NCI-H1436 treated with DMSO at 0.1 percent for 48 hours (cell line): ENCODE data around the gene MAVS.
"Not testable (repeated sequence)": the region's sequence is repeated elsewhere in the genome, so short reads cannot be mapped to it uniquely, and the experiment has no call there.

ENCODE experiments used
- DNase-seq: peaks from one replicate; lab custom pipeline; 2025; lab: John Stamatoyannopoulos, UW

MAVS gene

GRCh38 chr20:3854462-3854871, 7.8 kb downstream of the MAVS start:
- DNase-seq = no peak

GRCh38 chr20:3857405-3857804, 10.8 kb downstream of the MAVS start:
- DNase-seq = no peak

- DNase-seq = no peak
Measured at GRCh38 chr20:3858689-3859088, 12.1 kb downstream of the MAVS start.

GRCh38 chr20:3861191-3861590, 14.6 kb downstream of the MAVS start:
- no peak for DNase-seq

- DNase-seq = no peak
Measured at GRCh38 chr20:3862333-3862732, 15.7 kb downstream of the MAVS start.

- no peak for DNase-seq
Measured at GRCh38 chr20:3863317-3863716, 16.7 kb downstream of the MAVS start.

DNA sequence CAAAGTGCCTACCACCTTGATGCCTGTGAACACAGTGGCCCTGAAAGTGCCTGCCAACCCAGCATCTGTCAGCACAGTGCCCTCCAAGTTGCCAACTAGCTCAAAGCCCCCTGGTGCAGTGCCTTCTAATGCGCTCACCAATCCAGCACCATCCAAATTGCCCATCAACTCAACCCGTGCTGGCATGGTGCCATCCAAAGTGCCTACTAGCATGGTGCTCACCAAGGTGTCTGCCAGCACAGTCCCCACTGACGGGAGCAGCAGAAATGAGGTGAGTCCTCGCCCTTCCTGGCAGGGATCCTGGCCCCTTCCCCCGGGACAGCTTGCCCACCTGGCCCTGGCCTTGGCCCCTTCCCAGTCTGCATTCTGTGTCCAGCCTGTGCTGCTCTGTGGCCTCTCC, 17.9 kb downstream of the MAVS start:
- no peak for DNase-seq

DNA sequence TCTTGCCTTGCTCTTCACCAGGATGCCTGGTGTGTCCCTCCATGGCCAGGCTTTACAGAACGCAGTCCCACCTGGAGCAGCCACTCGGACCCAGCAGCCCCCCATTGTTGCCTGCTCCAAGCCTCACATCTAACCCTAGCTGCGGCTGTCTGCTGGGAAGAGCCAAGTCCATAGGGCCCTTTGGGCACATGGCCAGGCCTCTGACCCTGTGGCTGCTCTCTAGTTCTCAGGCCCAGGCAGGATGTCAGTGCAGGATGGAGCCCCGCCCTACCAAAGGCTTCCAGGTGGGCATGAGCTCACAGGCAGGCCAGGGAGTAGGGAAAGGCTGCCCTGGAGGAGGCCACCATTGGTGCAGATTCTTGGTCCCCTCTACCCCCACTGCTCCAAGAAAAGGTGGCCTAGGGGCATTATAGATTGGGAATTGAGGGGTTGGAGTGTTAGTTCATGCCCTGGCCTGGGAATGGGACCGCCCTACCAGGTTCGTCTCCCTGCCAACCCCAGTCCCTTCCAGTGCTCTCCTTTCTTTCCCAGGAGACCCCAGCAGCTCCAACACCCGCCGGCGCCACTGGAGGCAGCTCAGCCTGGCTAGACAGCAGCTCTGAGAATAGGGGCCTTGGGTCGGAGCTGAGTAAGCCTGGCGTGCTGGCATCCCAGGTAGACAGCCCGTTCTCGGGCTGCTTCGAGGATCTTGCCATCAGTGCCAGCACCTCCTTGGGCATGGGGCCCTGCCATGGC, 18.7 kb downstream of the MAVS start:
- DNase-seq = no peak

GRCh38 chr20:3865887-3866407, 19.3 kb downstream of the MAVS start:
- DNase-seq = no peak

DNA sequence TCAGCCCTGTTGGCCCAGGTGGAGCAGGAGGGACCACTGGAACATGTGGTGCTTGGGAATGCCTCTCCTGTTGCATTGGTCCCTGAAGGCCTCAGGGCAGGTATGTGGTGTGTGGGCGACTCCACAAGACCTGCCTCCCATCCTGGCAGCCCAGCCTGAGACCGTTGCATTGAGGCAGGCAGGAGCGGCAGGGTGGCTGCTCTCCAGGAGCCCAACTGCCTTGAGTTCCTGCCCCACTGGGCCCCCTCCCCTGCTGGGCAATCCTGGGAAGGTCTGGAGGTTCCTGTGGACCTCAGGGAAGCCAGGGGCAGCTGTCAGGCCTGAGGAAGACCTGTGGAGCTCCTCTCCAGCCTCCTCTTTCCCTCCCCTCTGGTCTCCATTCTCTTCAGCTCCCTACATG, 19.8 kb downstream of the MAVS start:
- no peak for DNase-seq

DNA sequence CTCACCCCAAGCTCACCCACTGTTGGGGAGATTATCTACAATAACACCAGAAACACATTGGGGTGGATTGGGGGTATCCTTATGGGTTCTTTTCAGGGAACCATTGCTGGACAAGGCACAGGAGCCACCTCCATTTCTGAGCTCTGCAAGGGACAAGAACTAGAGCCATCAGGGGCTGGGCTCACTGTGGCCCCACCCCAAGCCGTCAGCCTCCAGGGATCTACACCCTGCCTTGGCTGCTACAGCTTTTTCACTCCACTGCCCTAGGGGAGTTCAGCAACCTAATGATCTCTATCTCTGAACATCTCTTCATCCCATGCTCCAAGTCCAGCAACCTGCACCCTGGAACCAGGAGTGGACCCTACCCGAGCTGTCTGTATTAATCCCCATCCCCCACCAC, 21.2 kb downstream of the MAVS start:
- no peak for DNase-seq

DNA sequence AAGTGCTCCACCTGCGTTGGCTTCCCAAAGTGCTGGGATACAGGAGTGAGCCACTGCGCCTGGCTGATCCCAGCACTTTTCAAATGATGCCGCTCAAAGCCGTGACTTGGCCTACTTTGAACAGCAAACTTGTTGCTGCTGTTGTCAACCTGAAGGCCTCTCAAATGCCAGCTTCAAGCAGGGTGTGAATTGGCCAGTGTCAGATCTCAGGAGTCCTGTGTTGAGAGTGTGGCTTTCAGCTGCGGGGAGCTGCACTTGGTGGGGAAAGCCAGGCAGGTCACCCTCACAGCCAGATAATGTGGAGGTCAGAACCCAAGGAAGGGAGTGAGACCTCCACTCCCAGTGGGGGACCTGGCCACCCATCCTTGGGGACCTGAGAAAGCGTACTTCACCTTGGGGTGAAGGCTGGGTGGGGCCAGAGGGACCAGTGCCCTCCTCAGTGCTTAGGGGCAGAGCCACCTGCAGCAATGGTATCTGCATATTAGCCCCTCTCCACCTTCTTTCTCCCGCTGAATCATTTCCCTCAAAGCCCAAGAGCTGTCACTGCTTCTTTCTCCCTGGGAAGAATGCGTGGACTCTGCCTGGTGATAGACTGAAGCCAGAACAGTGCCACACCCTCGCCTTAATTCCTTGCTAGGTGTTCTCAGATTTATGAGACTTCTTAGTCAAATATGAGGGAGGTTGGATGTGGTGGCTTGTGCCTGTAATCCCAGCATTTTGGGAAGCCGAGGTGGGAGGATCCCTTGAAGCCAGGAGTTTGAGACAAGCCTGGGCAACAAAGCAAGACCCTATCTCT, 23.4 kb downstream of the MAVS start:
- no peak for DNase-seq

DNA sequence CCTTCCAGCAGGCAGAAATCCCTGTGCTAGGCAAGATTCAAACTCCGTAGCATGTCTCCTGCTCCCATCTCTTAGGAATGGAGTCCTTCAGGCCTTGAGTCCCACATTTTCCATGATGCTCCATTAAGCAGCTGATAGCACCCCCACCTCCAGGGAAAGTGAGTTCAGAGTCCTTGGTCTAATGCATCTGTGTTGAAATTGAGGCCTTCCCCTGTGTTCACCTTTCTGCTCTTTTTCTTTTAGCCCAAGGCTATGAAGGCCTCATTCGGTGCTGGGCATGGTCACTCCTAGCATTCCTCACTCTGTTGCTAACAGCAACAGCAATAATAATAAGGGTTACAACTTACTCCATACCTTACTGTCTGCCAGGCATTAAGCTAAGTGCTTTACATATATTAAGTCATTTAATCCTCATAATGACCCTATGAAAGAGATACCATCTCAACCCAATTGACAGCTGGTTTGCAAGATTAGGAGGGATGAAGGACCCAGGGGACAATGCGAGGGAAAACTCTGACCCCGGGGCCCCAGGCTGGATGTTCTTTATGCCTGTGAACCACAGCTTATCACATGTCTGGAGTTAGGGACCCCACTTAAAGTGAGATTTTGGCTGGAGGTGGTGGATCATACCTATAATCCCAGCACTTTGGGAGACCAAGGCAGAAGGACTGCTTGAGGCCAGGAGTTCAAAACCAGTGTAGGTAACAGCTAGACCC, 25.1 kb downstream of the MAVS start:
- no peak for DNase-seq

DNA sequence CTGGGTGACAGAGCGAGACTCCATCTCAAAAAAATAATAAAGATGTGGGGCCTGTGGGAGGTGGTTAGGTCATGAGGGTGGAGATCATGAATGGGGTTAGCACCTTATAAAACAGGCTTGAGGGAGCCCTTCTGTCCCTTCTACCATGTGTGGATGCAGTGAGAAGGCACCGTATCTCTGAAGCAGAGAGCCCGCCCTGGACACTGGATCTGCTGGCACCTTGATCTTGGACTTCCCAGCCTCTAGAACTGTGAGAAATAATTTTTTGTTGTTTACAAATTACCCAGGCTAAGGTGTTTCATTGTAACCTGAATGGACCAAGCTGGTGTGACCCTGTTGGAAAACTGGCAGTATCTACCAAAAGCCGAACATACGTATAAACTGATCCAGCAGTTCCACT, 26.9 kb downstream of the MAVS start:
- no peak for DNase-seq

GRCh38 chr20:3874194-3874844, 27.7 kb downstream of the MAVS start:
- no peak for DNase-seq

GRCh38 chr20:3875378-3875974, 28.8 kb downstream of the MAVS start:
- DNase-seq = no peak

GRCh38 chr20:3876000-3876399, 29.4 kb downstream of the MAVS start:
- no peak for DNase-seq

- no peak for DNase-seq
Measured at GRCh38 chr20:3876676-3877075, 30.0 kb downstream of the MAVS start.

DNA sequence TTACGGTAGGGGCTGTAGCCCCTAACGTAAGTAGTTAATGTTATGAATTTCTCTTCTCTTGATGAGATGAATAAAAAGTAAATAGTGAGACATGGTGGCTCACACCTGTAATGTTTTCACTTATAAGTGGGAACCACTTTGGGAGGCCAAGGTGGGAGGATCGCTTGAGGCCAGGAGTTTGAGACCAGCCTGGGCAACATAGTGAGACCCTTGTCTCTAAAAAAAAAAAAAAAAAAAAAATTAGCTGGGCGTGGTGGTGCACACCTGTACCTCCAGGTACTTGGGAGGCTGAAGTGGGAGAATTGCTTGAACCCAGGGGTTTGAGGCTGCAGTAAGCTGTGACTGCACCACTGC, 32.3 kb downstream of the MAVS start:
- not testable (repeated sequence) for DNase-seq

DNA sequence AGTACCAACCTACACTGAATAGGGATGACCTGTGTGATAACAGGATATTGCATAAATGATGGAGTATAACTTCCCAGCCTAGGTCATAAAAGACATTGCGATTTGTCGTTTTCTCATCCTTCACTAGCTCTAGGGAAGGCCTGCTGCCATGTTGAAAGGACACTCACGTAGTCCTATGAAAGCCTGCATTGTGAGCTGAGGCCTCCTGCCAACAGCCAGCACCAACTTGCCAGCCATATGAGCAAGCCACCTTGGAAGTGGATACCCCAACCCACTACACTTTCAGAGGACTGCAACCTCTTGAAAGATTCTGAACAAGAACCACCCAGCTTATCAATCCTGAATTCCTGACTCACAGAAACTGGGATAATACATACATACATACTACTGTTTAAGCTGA, 39.1 kb downstream of the MAVS start:
- no peak for DNase-seq

- DNase-seq = no peak
Measured at GRCh38 chr20:3887876-3888620, 41.4 kb downstream of the MAVS start.
